GM21367 (cell line): Measurements from ENCODE around the gene CCNG2.
"Not testable (repeated sequence)": the region's sequence is repeated elsewhere in the genome, so short reads cannot be mapped to it uniquely, and the experiment has no call there.

ENCODE experiments used
- ATAC-seq: cut with Tn5 transposase; IDR thresholded peaks from one replicate; pipeline ENCODE4 v1.9.1; 2021; ENCODE audit not compliant: unreplicated experiment

CCNG2 gene, protein sequence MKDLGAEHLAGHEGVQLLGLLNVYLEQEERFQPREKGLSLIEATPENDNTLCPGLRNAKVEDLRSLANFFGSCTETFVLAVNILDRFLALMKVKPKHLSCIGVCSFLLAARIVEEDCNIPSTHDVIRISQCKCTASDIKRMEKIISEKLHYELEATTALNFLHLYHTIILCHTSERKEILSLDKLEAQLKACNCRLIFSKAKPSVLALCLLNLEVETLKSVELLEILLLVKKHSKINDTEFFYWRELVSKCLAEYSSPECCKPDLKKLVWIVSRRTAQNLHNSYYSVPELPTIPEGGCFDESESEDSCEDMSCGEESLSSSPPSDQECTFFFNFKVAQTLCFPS

DNA sequence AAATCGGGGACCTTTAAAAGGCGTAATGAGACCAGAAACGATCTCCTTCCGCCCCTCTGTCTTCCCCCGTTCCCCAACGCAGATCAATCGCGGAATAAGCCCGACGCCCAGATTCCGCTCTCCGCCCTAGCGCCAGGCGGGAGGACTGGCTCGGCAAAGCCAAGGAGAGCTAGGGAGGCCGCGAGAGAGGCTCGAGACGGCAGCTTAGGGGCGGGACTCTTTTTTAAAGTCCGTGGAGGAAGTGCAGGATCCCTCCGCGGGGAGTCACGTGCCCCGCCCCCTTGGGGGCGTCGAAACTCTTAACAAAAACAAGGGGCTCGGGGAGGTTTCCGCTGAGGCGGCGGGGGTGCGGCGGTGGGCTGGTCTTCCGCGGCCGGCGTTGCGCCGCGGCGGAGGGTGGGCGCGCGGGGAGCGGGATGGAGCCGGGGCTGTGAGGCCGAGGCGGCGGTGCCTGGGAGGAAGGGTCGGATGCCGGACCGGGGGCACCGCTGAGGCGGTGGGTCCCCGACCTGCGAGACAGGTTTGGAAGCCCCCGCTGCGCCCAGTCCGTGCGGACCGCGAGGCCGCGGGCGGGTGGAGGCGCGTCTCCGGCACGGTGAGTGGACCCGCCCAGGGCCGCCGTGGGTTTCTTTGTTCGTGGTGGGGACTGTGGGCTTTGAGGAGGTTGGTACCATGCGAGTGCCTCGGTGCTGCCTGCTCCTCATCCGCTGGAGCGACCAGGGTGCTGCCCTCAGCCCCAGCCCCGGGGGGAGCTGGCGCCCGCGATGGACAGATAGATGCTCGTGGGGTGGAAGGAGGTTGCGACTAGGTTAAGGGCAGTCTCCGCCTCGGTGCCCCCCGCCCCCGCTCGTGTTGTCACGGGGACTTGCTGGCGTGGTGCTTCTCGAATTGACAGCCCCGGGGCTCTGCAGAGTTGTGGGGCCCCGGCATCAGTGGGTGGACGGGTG is at the start of gene CCNG2:
CCNG2 (plus strand) TSS at position 296 of the 947 bp plus-strand sequence. CDS start 1,326 bp downstream, outside the sequence.
- peak; percentile 12 for ATAC-seq

- no peak for ATAC-seq
Measured at GRCh38 chr4:77110730-77111129, 46.3 kb upstream of the CCNG2 start.

DNA sequence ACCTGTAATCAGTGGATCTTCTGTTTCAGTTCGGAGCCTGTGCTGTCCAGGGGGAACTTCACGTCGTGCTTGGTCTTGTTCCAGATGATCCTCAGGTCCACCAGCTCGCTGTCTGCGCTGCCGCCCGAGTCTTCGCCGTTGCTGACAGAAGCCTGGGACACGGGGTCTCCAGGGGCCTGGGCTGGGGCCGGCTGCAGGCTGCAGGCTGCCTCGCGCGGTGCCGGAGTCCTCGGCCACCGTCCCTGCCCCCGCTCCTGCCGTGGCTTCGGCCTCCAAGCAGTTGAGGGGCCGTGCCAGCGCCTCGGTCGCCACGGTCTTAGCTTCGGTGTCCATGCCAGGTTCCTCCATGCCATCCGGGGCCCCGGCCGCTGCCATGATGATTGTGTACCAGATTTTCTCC is 43.9 kb upstream of the CCNG2 start:
- no peak for ATAC-seq

DNA sequence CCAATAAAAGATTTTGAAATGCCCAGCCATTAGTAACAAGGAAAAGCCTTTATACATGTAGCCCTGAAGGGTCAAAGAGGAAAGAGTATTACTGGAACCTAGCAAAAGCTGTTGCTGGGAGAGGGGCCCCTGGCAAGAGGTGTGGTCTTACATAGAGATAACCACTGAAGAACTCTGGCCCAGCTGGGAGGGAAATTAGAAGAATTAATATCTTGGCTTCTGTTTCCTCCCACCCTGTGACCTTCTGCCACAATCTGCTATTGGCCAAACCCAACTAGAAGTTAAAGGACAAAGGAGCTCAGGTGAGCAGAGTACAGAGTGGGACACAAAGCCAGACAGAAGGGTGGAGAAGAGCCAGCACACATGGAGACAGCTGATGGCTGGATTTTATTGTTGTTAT is 39.3 kb upstream of the CCNG2 start:
- ATAC-seq = no peak

DNA sequence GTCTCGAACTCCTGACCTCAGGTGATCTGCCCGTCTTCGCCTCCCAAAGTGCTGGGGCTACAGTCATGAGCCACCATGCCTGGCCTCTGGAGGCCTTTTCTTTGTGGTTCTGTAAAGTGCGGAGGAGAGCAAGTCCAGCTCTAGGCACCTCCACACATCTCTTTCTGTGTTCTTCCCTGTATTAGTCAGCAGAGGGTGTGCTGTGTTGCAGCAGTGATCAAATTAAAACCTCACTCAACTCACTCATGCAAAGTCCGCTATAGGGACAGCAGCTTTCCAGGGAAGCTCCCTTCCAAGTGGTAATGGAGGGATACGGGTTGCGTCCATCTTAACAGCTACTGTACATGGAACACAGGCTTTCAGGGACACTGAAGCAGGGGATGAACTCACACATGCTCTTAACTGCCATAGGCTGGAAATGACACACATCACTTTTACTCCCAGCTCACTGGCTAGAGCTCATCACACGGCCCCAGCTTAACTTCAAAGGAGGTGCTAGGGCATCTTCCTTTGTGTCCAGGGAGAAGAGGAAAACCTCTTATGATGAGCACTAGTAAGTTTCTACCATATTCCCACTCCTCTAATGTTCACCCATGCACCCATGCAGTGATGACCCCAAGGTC is 36.0 kb upstream of the CCNG2 start:
- peak; percentile 55 for ATAC-seq

DNA sequence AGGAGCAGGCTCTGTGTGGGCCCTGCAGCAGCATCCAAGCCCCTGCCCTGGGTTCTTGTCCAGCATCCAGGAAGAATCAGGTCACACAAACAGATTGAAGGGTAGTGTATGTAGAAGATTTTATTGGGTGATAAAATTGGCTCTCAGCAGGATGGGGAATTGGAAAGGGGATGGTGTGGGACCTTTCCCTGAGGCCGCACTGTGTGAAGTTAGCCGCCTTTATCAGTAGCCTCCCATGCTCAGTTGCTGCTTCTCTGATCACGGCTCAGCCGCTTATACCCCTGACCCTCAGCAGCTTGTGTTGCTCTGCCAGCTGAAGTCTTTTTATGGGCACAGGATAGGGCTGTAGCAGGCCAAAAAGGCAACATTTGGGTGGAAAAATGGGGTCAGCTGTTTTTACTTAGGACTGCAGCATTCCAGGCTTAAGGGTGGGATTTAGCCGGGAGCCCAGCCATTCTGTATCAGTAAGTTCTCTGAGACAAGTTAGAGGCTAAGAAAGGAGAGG is 35.2 kb upstream of the CCNG2 start:
- no peak for ATAC-seq

- no peak for ATAC-seq
Measured at GRCh38 chr4:77122656-77123055, 34.4 kb upstream of the CCNG2 start.

- no peak for ATAC-seq
Measured at GRCh38 chr4:77123411-77123810, 33.6 kb upstream of the CCNG2 start.

DNA sequence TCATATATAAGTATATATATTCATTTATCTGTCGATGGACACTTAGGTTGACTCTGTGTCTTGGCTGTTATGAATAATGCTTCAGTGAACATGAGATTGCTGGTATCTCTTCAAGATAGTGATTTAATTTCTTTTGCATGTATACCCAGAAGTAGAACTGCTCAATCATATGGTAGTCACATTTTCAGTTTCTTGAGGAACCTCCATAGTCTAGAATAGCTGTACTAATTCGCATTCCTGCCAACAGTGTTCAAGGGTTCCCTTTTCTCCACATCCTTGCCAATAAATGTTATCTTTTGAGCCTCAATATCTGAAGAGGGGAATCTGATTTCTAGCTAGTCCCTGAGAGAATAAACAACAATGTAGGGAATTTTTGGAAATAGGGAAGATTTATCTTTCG is 32.4 kb upstream of the CCNG2 start:
- no peak for ATAC-seq

DNA sequence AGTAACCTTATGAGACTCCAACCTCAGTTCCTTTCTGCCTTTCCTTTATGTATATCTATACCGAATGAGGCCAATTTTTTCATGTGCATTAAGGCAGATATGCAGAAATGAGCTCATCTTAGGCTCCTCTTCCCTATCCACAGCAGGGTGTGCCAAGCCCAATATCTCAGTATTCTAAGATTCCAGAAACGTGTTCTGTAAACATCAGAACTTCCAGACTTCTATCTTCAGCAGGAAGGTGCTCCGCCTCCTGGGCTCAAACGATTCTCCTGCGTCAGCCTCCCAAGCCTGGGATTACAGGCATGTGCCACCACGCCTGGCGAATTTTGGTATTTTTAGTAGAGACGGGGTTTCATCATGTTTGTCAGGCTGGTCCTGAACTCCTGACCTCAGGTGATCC is 31.0 kb upstream of the CCNG2 start:
- ATAC-seq = no peak

DNA sequence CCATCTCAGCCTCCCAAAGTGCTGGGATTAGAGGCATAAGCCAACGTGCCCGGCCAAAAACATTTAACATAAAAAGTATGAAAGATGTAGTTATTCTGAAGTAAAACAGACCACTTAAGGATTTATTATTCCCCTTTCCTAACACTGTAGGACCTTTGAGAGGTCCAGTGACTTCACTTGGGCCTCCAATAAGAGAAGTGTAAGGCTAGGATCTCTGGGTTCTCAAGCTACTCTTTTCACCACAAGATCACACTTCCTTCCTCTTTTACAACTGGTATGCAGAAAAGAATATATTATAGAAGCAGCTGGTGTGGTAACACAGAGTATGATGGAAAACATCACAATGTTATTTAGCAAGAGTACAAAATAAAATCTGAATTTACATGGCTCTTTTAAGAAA is 30.2 kb upstream of the CCNG2 start:
- ATAC-seq = peak; percentile 93

DNA sequence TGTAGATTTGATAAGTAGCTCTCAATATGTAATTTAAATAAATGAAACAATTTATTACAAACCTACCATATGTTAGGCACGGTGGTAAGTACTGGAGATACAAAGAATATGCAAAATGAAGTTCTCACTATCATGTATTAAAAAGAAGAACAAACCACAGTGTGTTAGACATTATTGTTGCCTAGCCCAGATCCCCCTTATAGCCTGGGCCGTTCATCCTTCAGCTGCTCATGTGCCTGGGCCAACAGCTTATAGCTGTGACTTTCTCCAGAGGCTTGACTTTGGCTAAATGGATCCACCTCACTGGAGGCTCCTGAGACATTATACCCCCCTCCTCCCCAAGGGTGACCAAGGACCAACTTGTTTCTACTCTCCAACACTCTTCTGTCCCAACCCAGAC is 29.8 kb upstream of the CCNG2 start:
- peak; percentile 51 for ATAC-seq

- no peak for ATAC-seq
Measured at GRCh38 chr4:77127837-77128621, 29.0 kb upstream of the CCNG2 start.

GRCh38 chr4:77132652-77133312 is 24.2 kb upstream of the CCNG2 start:
- no peak for ATAC-seq

- ATAC-seq = not testable (repeated sequence)
Measured at GRCh38 chr4:77137448-77137847, 19.6 kb upstream of the CCNG2 start.

DNA sequence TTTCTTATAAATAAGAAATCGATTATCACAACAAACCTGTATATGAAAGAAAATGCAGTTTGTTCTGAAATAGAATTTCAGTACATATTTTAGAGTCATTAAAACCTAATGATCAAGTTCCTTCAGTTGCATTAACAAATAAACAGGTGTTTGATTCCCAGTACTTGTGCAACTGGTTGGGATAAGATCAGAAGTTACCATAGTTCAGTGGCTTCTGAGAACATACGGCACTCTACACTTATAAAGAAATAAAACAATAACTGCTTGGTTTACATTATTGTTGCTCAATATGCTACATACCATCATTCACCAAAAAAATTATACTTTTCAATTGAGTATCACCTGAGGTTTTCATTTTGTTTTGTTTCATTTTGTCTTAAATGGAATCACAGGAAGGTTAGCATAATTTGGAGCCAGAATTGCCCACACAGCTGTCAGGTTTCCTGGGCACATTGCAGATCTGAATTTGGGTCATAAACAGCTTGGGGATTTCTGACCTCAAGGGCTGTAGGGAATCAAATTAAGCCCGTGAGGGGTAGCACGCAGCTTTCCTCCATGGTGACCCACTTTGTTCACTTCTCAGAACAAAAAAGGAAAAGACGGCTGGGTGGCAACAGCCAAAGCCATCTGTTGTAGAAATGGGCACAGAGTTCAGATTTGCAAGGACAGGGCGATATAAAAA is 14.9 kb upstream of the CCNG2 start:
- ATAC-seq = no peak

GRCh38 chr4:77142646-77143028 is 14.4 kb upstream of the CCNG2 start:
- ATAC-seq = no peak

GRCh38 chr4:77143091-77143490 is 13.9 kb upstream of the CCNG2 start:
- no peak for ATAC-seq

DNA sequence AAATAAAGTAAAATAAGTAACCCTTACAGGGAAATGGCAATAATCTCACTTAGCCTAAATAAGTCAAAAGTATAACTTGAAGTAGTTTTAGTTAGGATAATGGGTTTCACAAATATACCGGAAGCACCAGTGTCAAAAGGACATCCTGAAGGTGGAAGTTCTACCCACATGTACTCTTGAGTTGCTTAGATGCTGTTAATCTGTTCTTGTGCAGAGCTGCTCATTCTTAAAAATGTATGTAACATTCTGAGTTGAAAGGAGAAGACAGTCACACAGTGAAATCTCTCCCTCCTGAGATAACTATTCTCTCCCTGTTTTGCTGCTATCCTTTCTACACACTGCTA is 11.2 kb upstream of the CCNG2 start:
- no peak for ATAC-seq
